NCI-H526 (cell line): ENCODE results near the gene MTCL3.

ENCODE experiments used
- DNase-seq, 2 experiments: peaks; one replicate each; lab custom pipeline; 2025; lab: John Stamatoyannopoulos, UW

Gene MTCL3

DNA sequence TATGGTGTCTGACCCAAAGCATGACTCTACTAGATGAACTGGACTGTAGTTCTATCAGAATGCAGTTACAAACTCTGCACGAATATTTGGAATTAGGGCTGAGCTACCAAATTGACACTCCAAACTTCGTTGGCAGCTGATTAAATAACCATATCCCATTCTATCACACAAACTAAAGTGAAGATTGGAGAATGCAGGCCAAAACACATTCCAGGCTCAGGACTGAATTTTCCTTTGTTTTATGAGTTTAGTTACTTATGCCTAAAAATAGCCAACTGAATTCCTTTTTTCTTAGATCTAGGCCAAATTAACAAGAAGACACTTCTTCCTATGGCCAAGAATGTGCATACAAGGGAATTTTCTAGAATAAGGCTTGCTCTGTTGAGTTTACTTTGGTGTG lies 50.2 kb downstream of the MTCL3 start:
- no peak for DNase-seq

DNA sequence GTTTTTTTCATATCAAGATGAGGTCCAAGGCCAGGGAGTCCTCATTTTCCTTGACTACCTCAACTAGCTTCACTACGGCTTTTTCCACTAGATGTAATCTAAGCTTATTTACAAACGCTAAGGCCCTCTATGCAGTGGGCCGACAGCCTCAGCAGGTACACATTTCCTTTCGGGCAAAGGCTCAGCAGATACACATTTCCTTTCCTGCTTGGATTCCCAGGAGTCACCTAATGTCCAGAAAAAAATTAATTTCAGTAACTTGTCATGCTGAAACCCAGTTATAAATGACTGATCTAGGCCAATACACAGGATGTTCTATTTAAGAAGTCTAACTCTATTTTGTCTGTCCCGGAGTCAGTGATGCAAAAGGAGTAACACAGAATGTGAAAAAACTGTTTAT lies 52.7 kb downstream of the MTCL3 start:
- no peak for DNase-seq

DNA sequence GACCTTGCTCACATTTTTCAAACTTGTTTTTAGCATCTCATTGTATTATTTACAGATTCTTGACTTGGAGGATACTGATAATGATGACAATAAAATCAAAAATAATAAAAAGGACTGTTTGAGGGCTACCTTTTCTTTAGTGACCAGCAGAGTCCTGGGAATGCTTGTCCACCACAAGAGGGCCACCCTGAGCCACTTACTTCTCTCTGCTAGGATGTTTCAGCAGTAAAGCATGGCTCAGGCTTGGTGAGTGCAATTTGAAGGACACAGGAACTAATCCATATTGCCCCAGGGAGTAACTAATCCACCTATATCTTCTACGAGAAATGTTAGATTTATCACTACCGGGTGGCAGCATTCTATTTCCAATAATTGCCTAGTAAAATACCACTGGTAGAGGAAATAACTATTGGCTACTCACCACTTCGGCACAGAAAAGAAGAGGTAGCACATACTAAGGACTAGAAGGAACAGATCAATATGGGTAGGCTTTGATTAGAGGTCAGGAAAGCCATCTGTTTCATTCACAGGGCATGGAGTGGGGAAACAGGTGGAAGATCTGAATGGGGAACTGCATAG lies 54.2 kb downstream of the MTCL3 start:
- peak; percentile 7 to 59 for DNase-seq

DNA sequence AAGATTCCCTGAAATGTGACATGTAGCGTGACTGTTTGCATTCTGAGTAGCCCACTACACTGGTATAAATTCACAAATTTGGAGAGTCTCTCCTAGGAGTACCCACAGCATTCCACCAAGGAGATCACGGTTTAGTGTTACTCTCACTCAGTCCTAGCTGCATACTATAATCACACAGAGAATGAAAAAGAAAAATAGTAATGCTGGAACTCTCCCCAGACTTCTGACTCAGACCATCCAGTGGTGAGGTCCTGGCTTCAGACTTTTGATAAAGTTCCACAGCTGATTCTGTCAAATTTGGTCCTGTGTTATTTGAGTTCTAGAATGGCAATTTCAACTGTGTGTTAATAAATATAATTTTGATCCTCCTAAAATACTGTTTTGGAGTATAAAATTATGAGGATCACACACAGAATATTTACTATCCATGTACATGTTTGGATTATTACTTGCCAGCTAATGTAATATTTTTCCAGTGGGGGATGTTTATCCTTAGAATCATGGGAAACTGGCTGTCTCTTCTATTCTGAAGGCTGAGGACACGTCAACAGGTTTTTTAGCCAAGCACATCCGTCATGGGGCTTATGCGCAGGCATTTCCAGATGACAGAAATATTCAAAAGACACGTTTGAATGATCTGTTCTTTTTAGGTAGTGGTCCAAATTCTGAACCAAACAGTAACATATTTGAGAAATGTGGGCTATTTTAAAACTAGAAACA lies 54.8 kb downstream of the MTCL3 start:
- no peak for DNase-seq

DNA sequence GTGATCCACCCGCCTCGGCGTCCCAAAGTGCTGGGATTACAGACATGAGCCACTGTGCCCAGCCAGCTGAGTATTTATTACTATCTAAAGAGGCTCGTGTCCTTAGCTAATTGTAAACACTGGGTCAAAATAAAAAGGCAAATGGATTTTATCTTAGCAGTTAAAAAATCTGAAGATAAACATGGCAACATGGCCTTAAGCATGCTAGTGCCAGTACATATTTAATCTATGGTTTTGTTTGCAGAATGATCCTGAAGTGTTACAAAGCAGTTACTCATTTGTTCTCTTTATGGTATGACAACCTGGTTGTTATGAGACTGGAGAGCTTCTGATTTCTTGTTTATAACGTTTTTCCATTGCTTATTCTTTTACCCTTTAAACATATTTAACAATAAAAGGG lies 56.1 kb downstream of the MTCL3 start:
- no peak for DNase-seq

DNA sequence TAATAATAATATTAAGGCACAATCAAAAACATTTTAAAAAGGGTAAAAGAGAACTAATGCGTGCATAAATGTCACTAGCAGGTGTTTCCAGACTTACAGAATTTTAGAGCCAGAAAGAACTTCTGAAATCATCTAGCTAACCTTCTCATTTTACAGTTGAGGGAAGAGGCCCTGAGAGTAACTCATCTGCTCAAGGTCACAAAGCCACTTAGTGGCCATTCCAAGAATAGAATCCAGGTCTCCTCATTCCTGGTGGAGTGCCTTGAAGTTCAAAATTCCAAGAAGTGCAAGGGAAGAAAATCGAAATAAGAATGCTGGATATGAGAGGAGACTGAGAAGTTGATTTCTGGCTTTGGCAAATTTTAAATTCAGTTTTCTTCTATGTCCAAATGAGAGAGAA lies 56.8 kb downstream of the MTCL3 start:
- DNase-seq, result no peak

DNA sequence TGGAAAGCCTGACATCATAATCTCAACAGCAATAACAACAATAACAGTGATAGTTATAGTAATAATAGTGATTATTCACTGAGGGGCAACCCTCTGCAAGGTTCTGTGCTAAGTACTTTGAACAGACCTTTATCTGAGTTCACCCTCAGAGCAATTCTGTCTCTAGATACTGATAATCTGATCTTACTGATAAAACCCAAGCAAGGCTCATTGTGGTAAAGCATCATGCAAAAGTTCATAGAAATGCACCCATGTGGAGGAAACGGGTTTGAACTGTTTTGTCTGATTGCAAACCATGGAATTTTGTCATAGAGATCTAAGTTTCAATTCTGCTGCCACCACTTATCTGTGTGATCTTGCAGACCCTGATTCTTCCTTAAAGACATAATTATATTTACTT lies 58.7 kb downstream of the MTCL3 start:
- no peak for DNase-seq

DNA sequence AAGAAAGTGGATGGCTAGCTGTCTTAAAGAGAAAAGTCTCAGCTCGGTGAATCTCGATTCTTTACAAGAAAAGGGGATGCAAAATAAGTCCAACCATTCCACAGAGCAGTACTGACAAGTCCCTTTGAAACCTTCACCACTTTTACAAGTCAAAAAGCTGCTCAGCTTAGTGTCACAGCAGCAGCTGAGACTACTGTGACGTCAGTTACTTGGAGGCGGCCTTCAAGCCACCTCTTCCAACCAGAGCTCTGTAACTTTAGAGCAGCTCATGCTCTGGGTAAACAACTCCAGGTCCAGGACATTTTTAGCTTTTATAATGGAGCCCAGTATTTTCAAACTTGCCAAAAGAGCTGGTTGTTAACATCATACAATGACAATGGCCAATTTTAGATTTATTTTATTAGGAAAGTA lies 59.9 kb downstream of the MTCL3 start, which contains the start of gene KIAA0408:
Gene KIAA0408, minus strand, starts transcription at position 159 of the 411 bp plus-strand sequence. CDS start 5,408 bp downstream, outside the sequence.
- DNase-seq, result no peak

DNA sequence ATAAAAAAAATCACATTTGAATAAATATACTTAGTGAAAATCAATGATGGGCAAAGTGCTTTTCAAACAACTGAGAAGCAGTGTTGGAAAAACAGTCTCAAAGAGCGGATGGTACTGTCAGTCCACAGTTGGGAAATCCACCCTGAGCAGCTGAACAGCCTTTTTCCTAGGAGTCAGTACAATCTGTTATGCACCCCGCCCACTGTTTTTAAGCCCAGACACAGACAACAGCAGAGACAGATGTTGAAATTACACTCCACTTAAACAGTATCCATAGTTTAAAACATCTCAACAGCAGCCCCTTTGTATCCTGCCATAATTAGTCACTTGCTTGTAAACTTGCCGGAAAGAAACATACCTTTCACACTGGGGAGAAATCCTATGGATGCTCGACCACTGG lies 60.3 kb downstream of the MTCL3 start:
- DNase-seq, result no peak

DNA sequence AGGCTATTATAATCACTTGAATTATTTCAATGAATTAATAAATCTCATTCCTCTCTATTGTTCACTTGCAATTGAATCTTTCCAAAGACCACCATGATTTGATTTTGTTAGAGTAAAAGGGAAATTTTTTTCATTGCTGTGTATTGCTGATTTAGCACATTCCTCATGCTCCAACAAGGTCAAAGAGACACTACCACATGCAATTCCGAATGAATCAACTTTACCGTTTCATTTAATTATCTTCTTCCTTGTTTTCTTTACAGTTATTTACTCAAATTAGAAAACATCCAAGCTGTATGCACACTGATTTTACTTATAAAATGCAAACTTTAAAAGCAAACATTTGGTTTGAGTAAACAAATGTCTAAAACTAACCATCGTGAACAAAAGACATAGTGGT lies 60.9 kb downstream of the MTCL3 start:
- DNase-seq, result no peak

DNA sequence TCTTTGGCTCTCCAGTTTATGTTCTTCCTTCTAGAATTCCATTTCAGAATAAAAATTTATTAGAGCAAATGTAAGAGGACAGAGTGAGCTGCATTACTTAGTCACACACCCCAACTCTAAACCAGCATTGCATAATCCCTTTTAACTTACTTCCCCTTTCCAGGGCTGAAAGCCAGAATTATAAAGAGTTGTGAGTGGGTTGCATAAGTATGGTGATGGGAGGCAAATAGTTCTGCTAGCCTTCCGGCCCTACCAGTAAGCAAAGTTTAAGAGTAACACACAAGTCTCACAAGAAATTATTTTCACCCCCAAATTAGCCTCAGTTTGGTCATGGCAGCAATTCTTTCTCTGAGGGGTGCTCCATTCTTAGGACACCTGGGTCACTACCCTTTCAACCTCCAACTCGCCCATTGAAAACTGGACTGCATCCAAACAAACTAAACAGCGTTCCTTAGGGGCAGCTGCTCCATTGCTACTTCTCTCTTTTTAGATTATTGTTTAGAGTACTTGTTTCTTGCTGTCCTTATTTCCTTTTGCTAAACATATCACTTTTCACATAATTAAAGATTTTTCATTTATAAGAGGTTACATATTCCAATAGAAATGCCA lies 61.6 kb downstream of the MTCL3 start:
- no peak for DNase-seq

DNA sequence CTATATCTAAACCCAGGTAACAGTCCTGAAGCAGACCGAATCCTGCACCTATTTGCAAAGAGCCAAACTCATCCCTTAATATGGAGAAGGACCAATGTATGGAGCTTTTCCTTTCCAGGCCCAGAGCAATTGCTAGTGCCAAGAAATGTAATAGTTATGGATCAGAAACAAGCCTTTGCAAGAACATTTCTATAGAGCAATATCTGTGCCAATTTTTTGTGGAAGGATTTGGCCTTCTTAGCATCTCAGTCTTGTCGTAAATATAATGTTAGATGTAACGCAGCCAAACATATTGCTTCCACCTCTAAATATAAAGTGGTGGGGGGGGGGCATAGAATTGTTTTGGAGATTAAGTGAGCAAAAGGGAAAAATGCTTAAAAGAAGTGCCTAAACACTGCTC lies 62.7 kb downstream of the MTCL3 start:
- no peak for DNase-seq

DNA sequence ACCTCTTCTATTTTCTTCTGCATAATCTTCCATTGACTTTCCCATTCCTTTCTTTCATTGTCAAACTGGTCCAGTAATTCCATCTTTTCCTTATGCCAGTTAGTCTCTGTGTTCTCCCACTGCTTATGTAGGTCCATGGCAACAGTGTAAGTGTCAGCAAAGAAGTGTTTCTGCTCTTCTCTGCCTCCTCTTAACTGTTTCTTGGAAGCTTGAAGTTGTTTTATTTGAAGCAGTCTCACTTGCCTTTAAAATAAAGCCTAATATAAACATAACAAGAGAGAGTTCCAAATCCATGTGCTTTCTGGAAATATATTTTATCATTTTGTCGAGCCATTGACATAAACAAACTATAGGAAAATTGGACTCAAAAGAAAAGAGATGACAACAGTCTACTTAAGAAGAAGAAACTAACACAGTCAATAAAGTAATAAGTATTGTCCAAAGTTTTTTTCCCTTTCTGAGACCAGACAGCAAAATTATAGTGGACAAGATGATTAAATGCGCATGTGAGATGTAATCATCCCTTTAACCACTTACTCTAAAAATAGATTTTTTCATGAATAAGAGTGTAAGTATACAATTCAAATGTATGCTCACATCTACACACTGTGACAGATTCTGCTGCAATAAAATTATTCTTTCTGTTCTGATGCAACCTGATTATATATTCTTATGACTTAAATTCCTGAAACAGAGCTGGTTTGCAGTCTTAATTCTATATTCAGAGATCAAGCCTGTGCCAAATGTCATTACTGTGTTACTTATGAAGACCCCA lies 65.1 kb downstream of the MTCL3 start:
- DNase-seq, result no peak

DNA sequence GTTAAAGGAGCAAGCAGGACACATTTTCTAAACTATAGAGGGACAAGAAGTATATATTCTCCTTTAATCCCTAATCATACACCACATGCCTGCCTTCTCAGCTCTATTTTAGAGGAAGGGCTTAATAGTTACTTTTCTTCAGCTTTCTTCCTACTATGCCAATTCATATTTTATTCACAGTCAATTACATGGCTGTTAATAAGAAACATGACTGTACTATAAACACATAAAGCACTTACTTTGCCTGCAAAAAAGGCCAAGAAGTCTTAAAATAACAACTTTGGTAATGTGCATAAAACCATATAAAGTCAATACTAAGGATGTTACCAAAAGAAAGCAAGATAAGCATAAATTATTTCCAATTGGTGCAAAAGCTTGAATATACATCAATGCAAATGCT lies 66.3 kb downstream of the MTCL3 start:
- no peak for DNase-seq

DNA sequence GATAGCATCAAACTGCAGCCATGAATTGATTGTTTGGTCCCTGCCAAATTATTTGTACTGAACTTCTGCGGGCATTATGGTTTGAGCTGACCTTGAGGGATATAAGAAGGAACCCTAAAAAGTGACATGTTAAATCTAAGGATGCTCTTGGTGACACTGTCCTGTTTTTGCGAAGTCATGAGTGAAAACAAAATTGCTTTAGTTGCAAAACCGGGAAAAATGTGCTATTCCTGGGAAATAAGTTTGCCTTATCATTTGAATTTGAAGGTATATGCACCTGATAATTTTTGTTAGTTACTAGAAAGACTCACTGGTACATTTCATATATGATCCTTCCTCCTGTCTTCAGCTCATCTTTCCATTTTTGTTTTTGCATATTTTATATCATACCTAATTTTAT lies 67.7 kb downstream of the MTCL3 start:
- DNase-seq, result no peak

DNA sequence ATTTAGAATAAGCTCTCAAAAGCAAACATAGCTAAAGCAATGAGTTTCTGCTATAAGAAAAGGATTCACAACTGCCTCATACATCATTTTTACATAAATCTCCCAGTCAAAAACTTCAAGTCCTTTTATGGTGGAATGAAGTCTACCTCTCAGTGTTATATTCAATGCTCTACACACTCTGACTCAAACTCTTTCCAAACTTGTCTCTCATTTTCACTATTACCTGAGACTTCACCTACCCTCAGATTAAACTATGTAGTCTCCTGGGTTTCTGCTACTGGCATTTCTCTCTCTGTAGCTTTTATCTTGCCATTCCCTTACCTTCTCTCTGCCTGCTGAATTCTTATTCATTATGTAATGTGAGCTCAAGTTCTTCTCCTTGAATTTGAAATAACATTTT lies 71.4 kb downstream of the MTCL3 start:
- DNase-seq, result no peak

DNA sequence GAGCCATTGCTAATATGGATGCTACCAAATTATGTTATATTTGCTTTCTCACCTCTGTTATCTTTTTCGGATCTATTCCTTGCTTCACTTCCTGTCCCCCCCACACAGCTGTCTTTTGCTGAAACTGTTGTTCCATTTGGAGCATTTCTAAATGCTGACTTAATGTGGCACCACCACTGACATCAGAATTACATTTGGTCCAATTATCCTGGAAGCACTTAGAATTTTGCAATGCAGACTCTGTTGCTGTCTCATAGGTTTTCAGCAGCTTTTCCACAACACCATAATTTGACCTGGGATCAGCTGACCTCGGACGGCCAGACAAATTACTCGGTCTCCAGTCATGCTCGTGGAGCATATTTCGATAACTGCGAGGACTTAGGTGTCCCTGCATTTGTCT lies 72.8 kb downstream of the MTCL3 start:
- DNase-seq, result no peak

DNA sequence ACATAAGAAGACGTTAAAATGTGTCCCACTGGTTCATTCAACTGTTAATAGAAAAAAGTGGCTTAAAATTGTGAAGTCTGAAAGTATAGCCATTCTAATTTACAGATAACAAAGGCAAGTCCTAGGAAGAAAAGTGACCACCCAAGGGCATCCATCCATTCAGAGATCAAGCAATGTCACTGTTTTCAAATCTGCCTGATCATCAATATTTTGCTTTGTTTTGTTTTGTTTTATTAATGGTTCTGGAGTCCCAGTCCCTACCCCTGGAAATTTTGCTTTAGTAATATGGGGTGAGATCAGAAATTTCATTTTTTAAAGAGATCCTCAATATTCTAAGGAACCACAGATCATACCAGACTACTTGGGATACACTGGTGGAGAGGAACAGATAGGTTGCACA lies 77.3 kb downstream of the MTCL3 start:
- no peak for DNase-seq

DNA sequence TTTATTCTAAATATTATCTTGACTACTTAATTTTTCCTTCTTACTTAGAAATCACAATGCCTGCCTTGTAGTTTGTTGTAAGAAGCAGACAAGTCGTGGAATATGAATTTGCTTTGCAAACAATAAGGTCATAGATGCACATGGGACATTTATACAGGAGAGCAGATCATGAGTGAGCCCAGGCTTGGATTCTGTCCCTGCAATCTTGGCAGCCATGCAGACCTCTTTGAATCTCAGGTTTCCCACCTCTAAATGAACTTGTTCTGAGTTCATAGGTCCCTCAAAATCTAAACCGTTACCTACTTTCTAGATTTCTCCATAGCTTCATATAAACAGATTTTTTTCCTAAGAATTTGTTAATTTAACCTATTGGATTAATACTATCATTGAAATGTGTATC lies 79.4 kb downstream of the MTCL3 start:
- DNase-seq, result no peak

DNA sequence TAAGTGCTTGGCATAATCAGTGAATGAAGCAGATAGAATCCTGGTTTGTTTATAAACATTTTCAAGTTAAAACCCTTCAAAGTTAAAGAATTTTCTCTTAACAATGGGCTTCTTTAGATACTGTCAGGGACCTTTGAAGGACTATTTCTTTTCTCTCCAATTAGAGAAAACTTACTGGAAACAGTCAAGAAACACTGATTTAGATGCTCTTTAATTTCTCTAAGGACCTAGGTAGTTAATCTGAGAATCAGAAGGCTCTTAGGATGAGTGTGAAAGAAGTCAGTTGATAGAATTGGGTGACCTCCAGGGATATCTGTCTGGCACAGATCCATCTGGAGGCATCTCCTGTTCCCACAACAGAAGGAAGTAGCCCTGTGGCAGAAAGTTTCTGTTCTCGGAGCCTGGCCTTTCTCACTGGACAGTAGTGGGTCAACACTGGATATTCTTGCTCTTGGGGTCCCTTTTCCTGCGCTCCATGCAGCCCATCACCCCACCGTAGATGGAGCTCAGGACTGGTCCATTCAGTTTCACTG lies 82.5 kb downstream of the MTCL3 start:
- DNase-seq, result no peak

DNA sequence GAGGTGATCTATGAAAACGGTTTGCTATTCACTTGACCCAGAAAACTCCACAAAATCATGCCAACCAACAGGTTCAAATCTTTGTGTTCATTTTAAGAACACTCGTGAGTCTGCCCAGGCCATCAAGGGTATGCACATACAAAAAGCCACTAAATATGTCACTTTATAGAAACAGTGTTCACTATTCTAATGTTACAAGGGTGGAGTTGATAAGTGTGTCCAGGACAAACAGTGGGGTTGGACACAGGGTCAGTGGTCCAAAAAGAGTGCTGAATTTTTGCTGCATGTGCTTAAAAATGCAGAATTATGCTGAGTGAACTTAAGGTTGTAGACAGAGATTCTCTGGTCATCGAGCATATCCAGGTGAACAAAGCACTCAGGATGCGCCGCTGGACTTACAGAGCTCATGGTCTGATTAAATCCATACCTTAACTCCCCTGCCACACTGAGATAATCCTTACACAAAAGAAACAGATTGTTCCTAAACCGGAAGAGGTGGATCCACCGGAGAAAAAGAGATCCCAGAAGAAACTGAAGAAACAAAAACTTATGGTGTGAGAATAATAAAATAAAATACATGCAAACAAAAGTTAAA lies 83.4 kb downstream of the MTCL3 start:
- no peak for DNase-seq

DNA sequence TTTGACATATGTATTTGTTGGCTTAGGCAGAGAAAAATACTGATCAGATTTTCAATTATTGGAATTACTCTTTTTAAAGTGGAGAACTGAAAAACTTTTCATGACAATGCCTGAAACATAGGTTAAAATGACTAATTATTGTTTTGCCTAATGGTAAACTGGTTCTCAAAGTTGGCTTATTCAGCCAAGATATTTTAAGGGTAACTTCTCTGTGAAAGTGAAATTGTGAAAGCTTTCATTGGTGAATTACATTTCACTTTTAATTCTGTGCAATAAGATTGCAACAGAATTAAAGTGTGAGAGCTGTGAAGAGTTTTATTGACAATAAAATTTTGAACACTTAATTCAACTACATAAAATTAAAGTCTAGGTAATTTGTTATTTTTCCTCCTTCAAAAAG lies 84.5 kb downstream of the MTCL3 start:
- DNase-seq, result no peak
